GM12872 (cell line): ENCODE measurements around the gene FBXO38.

Experiments used
- CTCF ChIP-seq: IDR thresholded peaks from 3 replicates; pipeline ENCODE4 v1.5.1; 2011; ENCODE audit warnings: low read depth, mild to moderate bottlenecking, low read length, moderate library complexity; ENCODE audit not compliant: insufficient read depth

FBXO38 gene

GRCh38 chr5:148343603-148344487, 39.9 kb upstream of the FBXO38 start:
- TF ChIP-seq CTCF = no peak

GRCh38 chr5:148347706-148348105, 36.1 kb upstream of the FBXO38 start:
- no peak for TF ChIP-seq CTCF

- TF ChIP-seq CTCF = no peak
These were observed 31.1 kb upstream of the FBXO38 start for GRCh38 chr5:148352696-148353095.

GRCh38 chr5:148353634-148354033, 30.1 kb upstream of the FBXO38 start:
- TF ChIP-seq CTCF = no peak

- TF ChIP-seq CTCF = no peak
These were observed 19.4 kb upstream of the FBXO38 start for GRCh38 chr5:148364343-148364742.

GRCh38 chr5:148368299-148368698, 15.5 kb upstream of the FBXO38 start:
- no peak for TF ChIP-seq CTCF

- TF ChIP-seq CTCF = no peak
These were observed 11.5 kb upstream of the FBXO38 start for GRCh38 chr5:148372166-148372725.
